Activated CD4-positive, alpha-beta T cell treated with anti-CD3 and anti-CD28 coated beads for 36 hours (primary cell): Measurements from ENCODE around the gene NMUR1. TPM values are rescaled to one million over a fixed set of nuclear protein-coding genes. Genes with fewer than 3 reads are reported as not detected.

Experiments used
- ATAC-seq: fragments of 200-7000 bp; cut with Tn5 transposase; one replicate; pipeline ENCODE4 v1.10.0; 2021; ENCODE audit warnings: mild to moderate bottlenecking, moderate library complexity
- CTCF ChIA-PET: fragments of 350-600 bp; sonication (Branson Sonifier 250); formaldehyde crosslinking; loops from one replicate; lab custom pipeline; 2021; ENCODE audit warnings: antibody characterized with exemption; lab: Charles Lee
- POLR2A ChIA-PET: fragments of 350-600 bp; sonication (Branson Sonifier 250); formaldehyde crosslinking; loops from one replicate; lab custom pipeline; 2021; ENCODE audit warnings: antibody characterized with exemption, inconsistent platforms; lab: Charles Lee
- DNase-seq: peaks from one replicate; pipeline ENCODE4 v3.0.0-alpha.2; 2020
- H3K27ac Mint-ChIP-seq: one replicate; pipeline ENCODE4 v1.8.0; 2021; ENCODE audit warnings: mixed read lengths
- H3K27me3 Mint-ChIP-seq: one replicate; pipeline ENCODE4 v1.8.0; 2021; ENCODE audit warnings: mixed read lengths
- H3K36me3 Mint-ChIP-seq: one replicate; pipeline ENCODE4 v1.8.0; 2021; ENCODE audit warnings: low read depth, mixed read lengths
- H3K4me1 Mint-ChIP-seq: one replicate; pipeline ENCODE4 v1.8.0; 2021; ENCODE audit warnings: mixed read lengths
- H3K4me3 Mint-ChIP-seq: one replicate; pipeline ENCODE4 v1.8.0; 2021; ENCODE audit warnings: mild to moderate bottlenecking, moderate library complexity, mixed read lengths
- H3K9me3 Mint-ChIP-seq: one replicate; pipeline ENCODE4 v1.8.0; 2021; ENCODE audit warnings: low read depth, mixed read lengths
- intact Hi-C, 2 experiments: fragments of 100-400 bp; cut with DNase I in 1 of 2; cut with micrococcal nuclease in 1 of 2; formaldehyde crosslinking; loops; one replicate each; pipeline versions ENCODE4 v1.14.2 to v1.15.1; 2022 to 2024; cut with DNase I, micrococcal nuclease
- total RNA-seq, 2 experiments: library from RNA; stranded (reverse); gene quantifications; one replicate each; pipeline ENCODE4 v1.2.3, GENCODE V29; 2021

Gene NMUR1
- total RNA-seq, 2 experiments from 2014 or later = not detected

DNA sequence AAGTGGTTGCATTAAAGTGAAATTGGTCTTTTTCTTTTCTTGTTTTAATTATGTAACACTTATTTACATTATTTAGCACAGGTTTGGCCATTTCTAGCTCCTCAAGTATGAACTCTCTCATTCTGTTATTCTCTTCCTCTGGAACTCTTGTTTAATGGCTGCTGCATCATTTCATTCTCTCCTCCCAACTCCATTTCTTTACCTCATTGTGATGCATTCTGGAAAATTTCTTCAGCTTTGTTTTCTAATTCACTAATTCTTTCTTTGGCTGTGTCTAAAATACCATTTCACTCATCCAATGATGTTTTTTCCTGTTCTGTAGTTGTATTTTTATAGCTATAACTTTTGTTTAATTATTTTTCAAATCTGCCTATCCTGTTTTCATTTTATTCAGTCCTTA, 22.5 kb upstream of the NMUR1 start:
- Mint-ChIP-seq H3K9me3 (peaks cover 13% of the 10 kb centered on the region), H3K4me3 (no peak overlapping the region), H3K4me1 (peaks cover 14% of the 10 kb centered on the region), H3K27me3 (peaks cover 6% of the 10 kb centered on the region), H3K36me3 (peaks cover 7% of the 10 kb centered on the region), H3K27ac (no peak overlapping the region)
- DNase-seq (no peak), ATAC-seq (no peak)
- ChIA-PET POLR2A (interaction anchor here (0.7 kb wide), 1 partner anchor 217 kb away, joined by 5 read pairs; no protein-coding TSS in a partner anchor), CTCF (interaction anchor here (0.6 to 2.1 kb wide), 16 partner anchors 9 to 162 kb away, joined by 3 to 13 read pairs (median 4); partner anchors contain the start of gene NMUR1)
- intact Hi-C loops = no loop called here

- Mint-ChIP-seq H3K4me1 (peaks cover 21% of the 10 kb centered on the region), H3K27ac (no peak overlapping the region), H3K27me3 (peaks cover 6% of the 10 kb centered on the region), H3K36me3 (peaks cover 8% of the 10 kb centered on the region), H3K9me3 (peaks cover 13% of the 10 kb centered on the region), H3K4me3 (no peak overlapping the region)
- POLR2A ChIA-PET = interaction anchor here (0.6 kb wide), 1 partner anchor 93 kb away, joined by 5 read pairs; no protein-coding TSS in a partner anchor
- DNase-seq (no peak), ATAC-seq (no peak)
- intact Hi-C loops = no loop called here
- CTCF ChIA-PET = interaction anchor here (0.6 to 1.3 kb wide), 3 partner anchors 10 to 207 kb away, joined by 3 to 4 read pairs (median 3); no protein-coding TSS in a partner anchor
These were observed 19.4 kb upstream of the NMUR1 start for GRCh38 chr2:231549446-231550239.

DNA sequence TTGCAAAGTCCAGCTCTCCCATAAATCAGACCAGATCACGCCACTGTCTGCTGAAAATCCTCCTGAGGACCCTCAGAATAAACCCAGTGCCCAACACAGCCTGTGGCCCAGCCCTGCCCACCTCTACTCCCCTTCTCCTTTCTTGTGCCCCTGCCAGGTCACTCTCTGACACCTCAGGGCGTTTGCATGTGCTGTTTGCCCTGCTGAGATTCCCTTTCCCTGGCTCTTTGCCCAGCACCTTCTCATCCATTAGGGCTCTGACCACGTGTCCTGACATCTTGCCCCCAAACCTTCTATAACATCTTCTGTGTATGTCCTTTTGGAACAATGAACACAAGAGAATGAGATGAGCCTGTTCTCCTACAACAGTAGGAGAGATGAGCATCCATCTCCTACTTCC, 18.5 kb upstream of the NMUR1 start:
- Mint-ChIP-seq H3K4me3 (no peak overlapping the region), H3K36me3 (peaks cover 8% of the 10 kb centered on the region), H3K27ac (no peak overlapping the region), H3K4me1 (peaks cover 18% of the 10 kb centered on the region), H3K27me3 (peaks cover 6% of the 10 kb centered on the region), H3K9me3 (peaks cover 13% of the 10 kb centered on the region)
- ChIA-PET CTCF (interaction anchor here (1.3 kb wide), 1 partner anchor 9 kb away, joined by 3 read pairs; no protein-coding TSS in a partner anchor), POLR2A (no interaction called here)
- DNase-seq = no peak
- intact Hi-C loops = no loop called here
- ATAC-seq = no peak

DNA sequence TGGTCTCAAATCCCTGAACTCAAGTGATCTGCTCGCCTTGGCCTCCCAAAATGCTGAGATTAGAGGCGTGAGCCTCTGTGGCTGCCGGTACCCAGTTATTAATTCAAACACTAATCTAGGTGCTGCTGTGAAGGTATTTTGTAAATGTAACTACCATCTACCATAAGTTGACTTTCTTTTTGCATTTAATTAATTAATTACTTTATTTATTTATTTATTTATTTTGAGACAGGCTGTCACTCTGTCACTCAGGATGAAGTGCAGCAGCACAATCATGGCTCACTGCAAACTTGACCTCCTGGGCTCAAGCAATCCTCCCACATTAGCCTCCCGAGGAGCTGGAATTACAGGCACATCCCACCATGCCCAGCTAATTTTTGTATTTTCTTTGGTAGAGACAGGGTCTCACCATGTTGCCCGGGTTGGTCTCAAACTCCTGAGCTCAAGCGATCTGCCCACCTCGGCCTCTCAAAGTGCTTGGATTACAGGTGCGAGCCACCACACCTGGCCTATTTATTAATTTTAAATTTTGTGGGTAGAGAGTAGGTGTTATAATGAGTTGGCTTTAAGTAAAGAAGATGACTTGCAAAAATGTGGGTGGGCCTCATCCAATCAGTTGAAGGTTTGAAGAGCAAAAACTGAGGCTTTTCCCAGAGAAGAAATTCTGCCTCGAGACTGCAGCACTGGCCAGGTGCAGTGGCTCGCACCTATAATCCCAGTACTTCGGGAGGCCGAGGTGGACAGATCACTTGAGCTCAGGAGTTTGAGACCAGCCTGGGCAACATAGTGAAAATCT, 17.3 kb upstream of the NMUR1 start:
- no peak overlapping the region for H3K27ac Mint-ChIP-seq
- CTCF ChIA-PET = interaction anchor here (1.1 kb wide), 1 partner anchor 8 kb away, joined by 5 read pairs; no protein-coding TSS in a partner anchor

GRCh38 chr2:231546014-231546715, 15.9 kb upstream of the NMUR1 start:
- intact Hi-C loops = no loop called here
- ChIA-PET CTCF (interaction anchor here (1.1 to 2.8 kb wide), 4 partner anchors 10 to 56 kb away, joined by 5 to 10 read pairs (median 6); no protein-coding TSS in a partner anchor), POLR2A (interaction anchor here (1.0 kb wide), 1 partner anchor 81 kb away, joined by 3 read pairs; the partner anchor contains the start of gene NCL)
- H3K27me3 Mint-ChIP-seq = peaks cover 2% of the 10 kb centered on the region
- no peak for ATAC-seq
- H3K36me3 Mint-ChIP-seq = peaks cover 5% of the 10 kb centered on the region
- H3K9me3 Mint-ChIP-seq = peaks cover 7% of the 10 kb centered on the region
- no peak overlapping the region for H3K4me3 Mint-ChIP-seq
- peaks cover 18% of the 10 kb centered on the region for H3K4me1 Mint-ChIP-seq
- no peak overlapping the region for H3K27ac Mint-ChIP-seq
- DNase-seq = no peak

More for the DNA sequence above, 17.3 kb upstream of the NMUR1 start:
- Mint-ChIP-seq H3K9me3 (peaks cover 5% of the 10 kb centered on the region), H3K27me3 (peaks cover 2% of the 10 kb centered on the region), H3K36me3 (peaks cover 4% of the 10 kb centered on the region), H3K4me1 (peaks cover 18% of the 10 kb centered on the region), H3K4me3 (no peak overlapping the region)
- intact Hi-C loops = no loop called here
- no peak for DNase-seq
- POLR2A ChIA-PET = interaction anchor here (0.6 kb wide), 1 partner anchor 82 kb away, joined by 4 read pairs; no protein-coding TSS in a partner anchor
- no peak for ATAC-seq

- peak overlapping the region; percentile 91 for H3K27ac Mint-ChIP-seq
- ChIA-PET CTCF (interaction anchor here (1.0 to 2.8 kb wide), 4 partner anchors 13 to 57 kb away, joined by 3 to 10 read pairs (median 6); no protein-coding TSS in a partner anchor), POLR2A (interaction anchor here (1.0 kb wide), 1 partner anchor 81 kb away, joined by 3 read pairs; the partner anchor contains the start of gene NCL)
These were observed 15.1 kb upstream of the NMUR1 start for GRCh38 chr2:231545105-231545902.

GRCh38 chr2:231542136-231542535, 11.9 kb upstream of the NMUR1 start:
- Mint-ChIP-seq H3K36me3 (peaks cover 5% of the 10 kb centered on the region), H3K27me3 (no peaks in the 10 kb centered on the region), H3K27ac (no peak overlapping the region), H3K4me1 (peaks cover 15% of the 10 kb centered on the region), H3K9me3 (peaks cover 7% of the 10 kb centered on the region), H3K4me3 (no peak overlapping the region)
- no peak for DNase-seq
- ATAC-seq = no peak
- ChIA-PET CTCF (interaction anchor here (1.3 to 1.4 kb wide), 2 partner anchors 19 to 25 kb away, joined by 5 read pairs; no protein-coding TSS in a partner anchor), POLR2A (no interaction called here)
- intact Hi-C loops = no loop called here

More at GRCh38 chr2:231545105-231545902, 15.1 kb upstream of the NMUR1 start:
- H3K9me3 Mint-ChIP-seq = peaks cover 7% of the 10 kb centered on the region
- intact Hi-C loops = no loop called here
- H3K36me3 Mint-ChIP-seq = peaks cover 5% of the 10 kb centered on the region
- peaks cover 18% of the 10 kb centered on the region for H3K4me1 Mint-ChIP-seq
- H3K27me3 Mint-ChIP-seq = peaks cover 2% of the 10 kb centered on the region
- DNase-seq = peak; percentile 81
- H3K4me3 Mint-ChIP-seq = peak overlapping the region; percentile 61
- ATAC-seq = peak; percentile 91

GRCh38 chr2:231541645-231542044, 11.4 kb upstream of the NMUR1 start:
- Mint-ChIP-seq H3K4me3 (no peak overlapping the region), H3K27ac (no peak overlapping the region), H3K36me3 (peaks cover 5% of the 10 kb centered on the region), H3K27me3 (no peaks in the 10 kb centered on the region), H3K4me1 (peaks cover 15% of the 10 kb centered on the region), H3K9me3 (peaks cover 7% of the 10 kb centered on the region)
- peak; percentile 58 for DNase-seq
- CTCF ChIA-PET = interaction anchor here (0.6 to 1.3 kb wide), 3 partner anchors 12 to 189 kb away, joined by 3 to 5 read pairs (median 5); no protein-coding TSS in a partner anchor
- intact Hi-C loops = no loop called here
- ATAC-seq = no peak
- POLR2A ChIA-PET = no interaction called here

DNA sequence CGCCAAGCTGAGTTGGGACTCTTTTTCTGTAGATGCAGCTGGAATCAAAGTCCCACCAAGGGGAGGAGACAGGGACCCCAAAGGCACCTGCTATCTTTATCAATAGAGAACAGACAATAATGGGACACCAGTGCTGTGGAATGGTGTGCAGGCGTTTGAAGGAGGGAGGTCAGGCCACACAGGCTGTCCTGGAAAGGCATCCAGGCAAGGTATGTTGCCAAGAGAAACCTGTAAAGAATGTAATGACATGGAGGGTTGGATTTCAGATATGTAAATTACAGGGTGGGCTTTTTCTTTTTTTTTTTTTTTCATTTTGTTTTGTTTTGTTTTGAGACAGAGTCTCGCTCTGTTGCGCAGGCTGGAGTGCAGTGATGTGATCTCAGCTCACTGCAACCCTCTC, 9.7 kb upstream of the NMUR1 start:
- Mint-ChIP-seq H3K27ac (no peak overlapping the region), H3K9me3 (peaks cover 7% of the 10 kb centered on the region), H3K27me3 (no peaks in the 10 kb centered on the region), H3K4me1 (peaks cover under 1% of the 10 kb centered on the region), H3K36me3 (peaks cover 4% of the 10 kb centered on the region), H3K4me3 (no peak overlapping the region)
- DNase-seq = no peak
- intact Hi-C loops = no loop called here
- CTCF ChIA-PET = interaction anchor here (0.9 to 1.2 kb wide), 3 partner anchors 9 to 22 kb away, joined by 3 to 4 read pairs (median 4); no protein-coding TSS in a partner anchor
- POLR2A ChIA-PET = no interaction called here
- no peak for ATAC-seq

DNA sequence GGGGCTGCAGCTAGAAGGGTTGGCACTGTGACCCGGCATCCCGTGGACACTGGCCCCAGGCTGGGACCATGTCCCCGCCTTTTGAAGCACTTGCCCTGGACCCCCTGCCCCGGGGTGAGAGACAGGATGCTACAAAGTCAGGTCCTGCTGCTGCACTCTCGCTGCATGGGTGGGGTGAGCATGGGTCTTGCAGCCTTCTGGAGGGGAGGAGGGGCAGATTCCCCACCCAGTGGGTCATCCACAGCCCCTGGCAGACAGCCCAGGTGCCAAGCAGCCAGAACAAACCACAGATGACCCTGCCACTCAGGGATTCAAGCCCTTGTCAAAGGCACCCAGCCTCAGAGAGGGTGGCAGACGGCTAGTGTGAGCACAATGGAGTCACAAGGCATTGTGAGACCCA, 5.7 kb upstream of the NMUR1 start:
- CTCF ChIA-PET = interaction anchor here (0.6 to 1.1 kb wide), 3 partner anchors 18 to 432 kb away, joined by 3 read pairs; no protein-coding TSS in a partner anchor
- H3K27ac Mint-ChIP-seq = no peak overlapping the region
- DNase-seq = no peak
- no peaks in the 10 kb centered on the region for H3K36me3 Mint-ChIP-seq
- no peaks in the 10 kb centered on the region for H3K9me3 Mint-ChIP-seq
- peaks cover 4% of the 10 kb centered on the region for H3K27me3 Mint-ChIP-seq
- no peak for ATAC-seq
- POLR2A ChIA-PET = no interaction called here
- intact Hi-C loops = no loop called here
- peaks cover 2% of the 10 kb centered on the region for H3K4me1 Mint-ChIP-seq
- H3K4me3 Mint-ChIP-seq = no peak overlapping the region
